BLaER1 treated with 17β-estradiol and CSF1 and Interleukin-3, amounts not matched to agents 10 nM and 100 nM (cell line): ENCODE measurements around the gene CD34.

Experiments
- H3K27ac ChIP-seq, 11 experiments: shearing (Covaris generic); formaldehyde crosslinking; 2 replicates each; pipeline ENCODE4 v1.8.1; 2022
- H3K27me3 ChIP-seq, 11 experiments: shearing (Covaris generic); formaldehyde crosslinking; 2 replicates each; pipeline ENCODE4 v1.8.1; 2022
- H3K36me3 ChIP-seq, 11 experiments: shearing (Covaris generic); formaldehyde crosslinking; 2 replicates each; pipeline ENCODE4 v1.8.1; 2022
- H3K4me1 ChIP-seq, 10 experiments: shearing (Covaris generic); formaldehyde crosslinking; 2 replicates each; pipeline ENCODE4 v1.8.1; 2022
- H3K4me2 ChIP-seq, 11 experiments: shearing (Covaris generic); formaldehyde crosslinking; 2 replicates each; pipeline ENCODE4 v1.8.1; 2022
- H3K4me3 ChIP-seq, 10 experiments: shearing (Covaris generic); formaldehyde crosslinking; 2 replicates each; pipeline ENCODE4 v1.8.1; 2022
- H3K9ac ChIP-seq, 11 experiments: shearing (Covaris generic); formaldehyde crosslinking; 2 replicates each; pipeline ENCODE4 v1.8.1; 2022
- H3K9me3 ChIP-seq, 11 experiments: shearing (Covaris generic); formaldehyde crosslinking; replicated peaks in 1 of 11; 2 replicates each; pipeline ENCODE4 v1.8.1; 2022
- H4K20me1 ChIP-seq, 11 experiments: shearing (Covaris generic); formaldehyde crosslinking; 2 replicates each; pipeline ENCODE4 v1.8.1; 2022
- Cebpa-rat ChIP-seq, 11 experiments: shearing (Covaris generic); IDR thresholded peaks; 2 replicates each; pipeline ENCODE4 v1.8.1; 2022

CD34 gene

DNA sequence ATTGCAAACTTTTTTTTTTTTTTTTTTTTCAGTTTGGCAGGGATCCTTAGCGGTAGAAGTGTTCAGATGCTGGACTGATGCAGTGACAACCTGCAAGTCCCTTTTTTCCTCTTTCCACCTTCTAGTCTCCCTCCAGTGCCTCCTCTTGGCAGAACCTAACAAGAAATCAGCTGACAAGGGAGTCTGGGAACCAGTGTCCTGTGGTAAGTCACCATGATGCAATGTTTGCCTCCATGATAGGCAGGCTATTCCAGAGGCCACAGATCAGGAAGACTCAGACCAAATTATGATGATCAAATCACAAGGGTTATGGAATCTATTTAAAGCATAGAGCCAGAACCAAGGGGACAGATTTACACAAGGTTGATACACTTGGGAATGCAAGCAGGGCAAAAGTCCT, 3.0 kb upstream of the CD34 start:
- no peak overlapping the region for H3K9ac ChIP-seq
- no peaks in the 10 kb centered on the region for H3K36me3 ChIP-seq
- no peak for TF ChIP-seq Cebpa-rat (IDR thresholded peaks at IDR 0.05)
- H3K4me2 ChIP-seq = 0 out of 22 replicates have a peak overlapping the region, but pooled peaks of 1 of the 11 experiments have one; percentile 5
- H4K20me1 ChIP-seq = peaks cover 0 to 9% (median 0%) of the 10 kb centered on the region in 11 experiments; a peak in 1 of 22 replicates
- no peak overlapping the region for H3K4me3 ChIP-seq
- H3K4me1 ChIP-seq = peaks cover 18 to 30% (median 24%) of the 10 kb centered on the region in 10 experiments
- no peak overlapping the region for H3K27ac ChIP-seq
- H3K27me3 ChIP-seq = peaks cover 44 to 52% (median 45%) of the 10 kb centered on the region in 11 experiments
- H3K9me3 ChIP-seq = peaks cover 0 to 27% (median 15%) of the 10 kb centered on the region in 11 experiments; a peak in 13 of 22 replicates

DNA sequence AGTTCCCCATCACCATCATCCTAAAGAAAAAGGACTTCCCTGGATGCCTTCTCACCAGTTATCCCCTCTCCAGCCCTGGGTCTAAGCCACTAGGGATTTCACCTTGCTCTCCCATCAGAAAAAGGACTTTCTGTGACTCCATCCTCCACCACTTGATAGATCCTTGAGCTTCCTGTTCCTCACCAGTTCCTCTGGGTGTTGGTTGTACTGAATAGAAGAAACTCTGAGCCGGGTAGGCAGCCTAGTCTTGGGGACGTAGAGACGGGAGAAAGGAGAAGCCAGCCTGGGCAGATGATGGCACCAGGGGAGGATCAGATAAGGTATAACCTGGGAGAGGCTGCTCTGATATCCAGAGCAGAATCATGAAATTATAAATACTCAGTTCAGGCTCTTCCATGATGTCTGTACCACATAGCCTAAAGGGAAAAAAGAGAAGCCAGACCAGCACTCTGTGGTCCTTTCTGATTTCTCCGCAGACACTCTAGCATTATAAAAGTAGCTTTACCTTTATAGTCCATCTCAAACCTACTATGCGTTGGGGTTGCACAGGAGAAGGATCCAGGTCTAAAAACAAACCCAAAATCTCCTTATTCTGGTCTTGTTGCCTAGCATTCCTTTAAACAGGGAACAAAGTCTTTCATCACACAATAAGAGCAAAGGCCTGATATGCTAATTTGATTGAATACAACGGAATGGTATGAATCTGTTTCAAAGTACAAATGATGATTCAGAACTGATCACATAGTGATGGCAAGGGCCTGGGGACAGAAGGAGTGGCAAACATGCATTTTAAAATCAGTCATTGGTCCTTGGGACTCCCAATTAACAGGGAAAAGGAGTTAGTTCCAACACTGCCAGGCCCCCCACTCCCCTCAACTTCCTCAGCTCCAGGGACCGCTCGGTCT, 1.2 kb upstream of the CD34 start:
- Histone ChIP-seq H3K4me3 (no peak overlapping the region), H3K4me1 (peaks cover 5 to 17% (median 9%) of the 10 kb centered on the region in 10 experiments; a peak in 13 of 20 replicates), H3K9me3 (peaks cover 0 to 22% (median 15%) of the 10 kb centered on the region in 11 experiments; a peak in 13 of 22 replicates), H3K9ac (no peak overlapping the region), H3K27ac (no peak overlapping the region), H3K36me3 (no peaks in the 10 kb centered on the region), H3K27me3 (peaks cover 48 to 62% (median 54%) of the 10 kb centered on the region in 11 experiments), H4K20me1 (peaks cover 0 to 9% (median 0%) of the 10 kb centered on the region in 11 experiments; a peak in 1 of 22 replicates), H3K4me2 (no peak overlapping the region)
- no peak for TF ChIP-seq Cebpa-rat (IDR thresholded peaks at IDR 0.05)

DNA sequence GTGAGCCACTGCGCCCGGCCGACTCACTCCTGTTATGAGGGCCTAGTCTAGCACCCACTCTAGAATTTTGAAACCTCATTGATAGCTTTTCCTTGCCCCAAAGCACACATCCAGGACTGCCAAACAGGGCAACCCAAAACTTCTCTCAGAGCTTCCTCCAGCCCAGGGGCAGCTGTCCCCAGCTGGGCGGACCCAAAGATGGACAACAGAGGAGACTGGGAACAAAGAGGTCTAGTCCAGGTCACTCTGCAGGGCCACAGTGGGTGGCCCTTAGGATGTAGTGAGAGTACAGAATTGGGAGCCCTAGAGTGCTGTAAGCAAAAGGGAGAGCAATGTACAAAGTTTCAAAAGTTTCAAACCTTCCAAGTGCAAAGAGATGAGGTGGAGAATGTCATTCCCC, 1.2 kb downstream of the CD34 start:
- Histone ChIP-seq H4K20me1 (peaks cover 0 to 9% (median 0%) of the 10 kb centered on the region in 11 experiments; a peak in 1 of 22 replicates), H3K4me1 (peaks cover 3 to 21% (median 9%) of the 10 kb centered on the region in 10 experiments; a peak in 12 of 20 replicates), H3K4me3 (no peak overlapping the region), H3K9ac (no peak overlapping the region), H3K27ac (no peak overlapping the region), H3K4me2 (no peak overlapping the region), H3K36me3 (no peaks in the 10 kb centered on the region), H3K9me3 (peaks cover 0 to 22% (median 15%) of the 10 kb centered on the region in 11 experiments; a peak in 13 of 22 replicates), H3K27me3 (peaks cover 48 to 62% (median 54%) of the 10 kb centered on the region in 11 experiments)
- TF ChIP-seq Cebpa-rat (IDR thresholded peaks at IDR 0.05) = no peak

DNA sequence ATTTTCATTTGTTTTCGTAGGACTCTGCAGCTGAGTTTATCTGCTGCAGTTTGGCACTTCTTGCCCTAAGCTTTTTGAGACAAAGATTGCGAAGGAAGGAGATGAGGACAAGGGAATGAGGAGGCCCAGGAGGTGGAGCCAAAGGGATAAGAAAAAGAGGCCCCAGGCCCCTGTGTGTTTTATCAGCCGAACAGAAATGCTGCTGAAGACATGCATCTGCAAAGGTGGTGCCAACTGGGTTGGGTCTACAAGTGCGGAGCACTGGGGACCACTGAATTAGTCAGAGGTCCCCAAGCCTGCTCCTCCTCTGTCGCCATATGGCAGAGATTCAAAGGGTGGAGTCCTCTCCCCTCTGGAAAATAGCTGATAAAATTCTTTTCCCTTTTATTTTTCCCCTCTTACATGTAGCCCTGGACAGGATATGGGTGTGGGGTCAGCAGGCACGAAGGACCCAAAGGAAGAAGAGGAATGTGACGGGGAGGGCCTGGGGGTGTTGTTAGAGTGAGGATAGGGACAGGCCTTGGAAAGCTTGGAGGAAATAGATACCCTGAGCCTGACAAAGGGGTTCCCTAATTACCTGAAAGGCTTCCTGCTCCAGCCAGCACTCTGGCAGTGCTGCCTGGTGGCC, 2.7 kb downstream of the CD34 start:
- Histone ChIP-seq H4K20me1 (peaks cover 0 to 9% (median 0%) of the 10 kb centered on the region in 11 experiments; a peak in 1 of 22 replicates), H3K9ac (no peak overlapping the region), H3K27me3 (peaks cover 45 to 54% (median 51%) of the 10 kb centered on the region in 11 experiments)

DNA sequence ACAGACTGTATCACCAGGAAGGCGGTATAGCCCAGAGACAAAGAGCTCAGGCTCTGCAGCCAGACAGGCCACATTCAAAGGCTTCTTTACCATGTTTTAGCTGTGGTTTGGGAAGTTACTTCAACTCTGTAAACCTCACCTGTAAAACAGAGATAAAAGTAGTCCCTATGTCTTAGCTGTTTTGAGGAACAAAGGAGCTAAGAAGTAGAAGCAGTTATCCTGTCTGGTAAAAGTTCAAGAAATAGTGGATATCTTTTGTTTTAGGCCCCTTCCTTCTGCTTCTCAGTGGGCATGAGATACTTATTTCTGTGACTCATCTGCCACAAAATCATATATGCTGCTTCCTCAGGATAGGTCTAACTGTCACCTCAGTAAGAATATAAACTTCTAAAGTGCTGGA, 6.5 kb downstream of the CD34 start:
- Histone ChIP-seq H3K4me3 (no peak overlapping the region), H4K20me1 (no peaks in the 10 kb centered on the region), H3K9me3 (peaks cover 0 to 4% (median 0%) of the 10 kb centered on the region in 11 experiments; a peak in 1 of 22 replicates), H3K9ac (no peak overlapping the region), H3K4me1 (peaks cover 0 to 22% (median 5%) of the 10 kb centered on the region in 10 experiments; a peak in 7 of 20 replicates), H3K36me3 (no peaks in the 10 kb centered on the region), H3K27ac (no peak overlapping the region), H3K27me3 (peaks cover 7 to 16% (median 13%) of the 10 kb centered on the region in 11 experiments), H3K4me2 (peak overlapping the region in 2 of 11 experiments; percentile 25 to 30; a peak in 2 of 22 replicates)
- no peak for TF ChIP-seq Cebpa-rat (IDR thresholded peaks at IDR 0.05)

More for the DNA sequence above, 2.7 kb downstream of the CD34 start:
- Histone ChIP-seq H3K4me2 (no peak overlapping the region), H3K4me3 (no peak overlapping the region), H3K9me3 (peaks cover 0 to 22% (median 15%) of the 10 kb centered on the region in 11 experiments; a peak in 13 of 22 replicates), H3K36me3 (no peaks in the 10 kb centered on the region), H3K4me1 (peaks cover 6 to 31% (median 9%) of the 10 kb centered on the region in 10 experiments; a peak in 12 of 20 replicates), H3K27ac (no peak overlapping the region)
- TF ChIP-seq Cebpa-rat (IDR thresholded peaks at IDR 0.05) = no peak

DNA sequence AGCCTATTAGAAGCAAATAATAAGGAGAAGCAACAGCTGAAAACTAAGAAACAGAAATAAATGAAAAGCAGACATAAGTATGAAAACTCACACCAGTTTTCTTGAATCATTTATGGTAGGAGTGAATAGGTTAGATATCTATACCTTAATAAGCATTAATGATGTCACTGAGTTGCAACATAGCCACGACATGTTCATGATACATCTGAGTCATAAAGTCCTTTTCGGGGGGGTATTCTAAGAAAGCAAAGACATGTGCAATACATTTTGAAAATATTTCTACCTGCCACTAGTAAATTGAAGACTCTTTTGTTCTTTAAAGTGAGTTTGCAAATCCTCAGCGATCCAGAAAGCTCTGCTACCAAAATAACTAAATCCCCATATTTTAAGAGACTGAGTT, 7.2 kb downstream of the CD34 start:
- H3K4me2 ChIP-seq = peak overlapping the region in 2 of 11 experiments; percentile 0 to 30; a peak in 1 of 22 replicates
- TF ChIP-seq Cebpa-rat (IDR thresholded peaks at IDR 0.05) = no peak
- no peaks in the 10 kb centered on the region for H4K20me1 ChIP-seq
- peaks cover 0 to 22% (median 5%) of the 10 kb centered on the region in 10 experiments; a peak in 7 of 20 replicates for H3K4me1 ChIP-seq
- H3K27ac ChIP-seq = no peak overlapping the region
- no peaks in the 10 kb centered on the region for H3K36me3 ChIP-seq
- peaks cover under 1 to 10% (median 7%) of the 10 kb centered on the region in 11 experiments; a peak in 19 of 22 replicates for H3K27me3 ChIP-seq
- no peak overlapping the region for H3K4me3 ChIP-seq
- no peaks in the 10 kb centered on the region for H3K9me3 ChIP-seq
- no peak overlapping the region for H3K9ac ChIP-seq

DNA sequence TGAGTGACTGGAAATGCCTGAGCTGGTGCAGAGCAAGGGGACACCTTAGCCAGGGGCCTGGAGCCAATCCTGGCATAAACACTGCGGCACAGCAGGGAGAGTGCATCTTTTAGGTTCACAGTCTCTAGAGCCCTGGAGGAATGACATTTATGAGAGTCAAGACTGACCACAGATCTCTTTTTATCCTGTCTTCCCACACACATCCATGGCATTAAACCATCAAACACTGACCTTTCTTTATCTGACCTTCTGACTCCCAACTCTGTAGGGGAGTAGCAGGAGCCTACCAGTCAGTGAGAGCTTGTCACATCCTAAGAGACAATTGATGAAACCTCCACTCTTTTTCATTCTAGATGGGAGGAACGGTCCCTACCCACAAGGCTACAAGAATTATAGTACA, 7.9 kb downstream of the CD34 start:
- H3K9ac ChIP-seq = no peak overlapping the region
- peak overlapping the region in 2 of 11 experiments; percentile 0 to 21; a peak in 1 of 22 replicates for H3K4me2 ChIP-seq
- no peak for TF ChIP-seq Cebpa-rat (IDR thresholded peaks at IDR 0.05)
- H3K27me3 ChIP-seq = peaks cover 0 to 3% (median 0%) of the 10 kb centered on the region in 11 experiments; a peak in 8 of 22 replicates
- no peak overlapping the region for H3K4me3 ChIP-seq
- H3K27ac ChIP-seq = no peak overlapping the region
- H4K20me1 ChIP-seq = no peaks in the 10 kb centered on the region
- H3K4me1 ChIP-seq = peaks cover 0 to 17% (median 5%) of the 10 kb centered on the region in 10 experiments; a peak in 7 of 20 replicates
- no peaks in the 10 kb centered on the region for H3K9me3 ChIP-seq
- no peaks in the 10 kb centered on the region for H3K36me3 ChIP-seq

DNA sequence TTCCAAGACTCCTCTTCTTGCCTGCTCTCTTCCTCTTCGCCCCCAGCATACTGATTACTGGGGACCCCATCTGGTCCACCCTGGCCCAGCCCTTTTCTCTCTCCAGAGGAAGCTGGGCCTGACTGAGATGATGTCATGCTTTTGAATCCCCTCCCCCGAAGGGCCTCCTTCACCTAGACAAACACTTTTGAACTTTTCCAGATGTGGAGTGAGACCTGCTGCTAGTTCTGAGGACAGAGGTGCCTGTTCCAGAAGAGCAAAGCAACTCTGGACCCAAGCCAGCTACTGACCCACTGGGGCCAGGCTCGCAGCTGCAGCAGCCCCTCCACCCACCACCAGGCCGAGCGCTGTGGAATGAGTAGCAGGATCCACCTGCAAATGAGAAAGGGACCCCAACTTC, 8.4 kb downstream of the CD34 start:
- Histone ChIP-seq H3K4me3 (no peak overlapping the region), H3K9me3 (no peaks in the 10 kb centered on the region), H3K36me3 (no peaks in the 10 kb centered on the region), H3K4me1 (peaks cover 0 to 14% (median 5%) of the 10 kb centered on the region in 10 experiments; a peak in 7 of 20 replicates), H3K27ac (no peak overlapping the region), H4K20me1 (no peaks in the 10 kb centered on the region), H3K9ac (no peak overlapping the region), H3K4me2 (peak overlapping the region in 2 of 11 experiments; percentile 0 to 21; a peak in 1 of 22 replicates), H3K27me3 (no peaks in the 10 kb centered on the region)
- no peak for TF ChIP-seq Cebpa-rat (IDR thresholded peaks at IDR 0.05)
